HepG2 (cell line): Measurements from ENCODE around the gene RAB30. TPM values are rescaled to one million over a fixed set of nuclear protein-coding genes. Genes with fewer than 3 reads are reported as not detected.

Experiments used
- BCLAF1 ChIP-seq: fragments of 450-650 bp; IDR thresholded peaks from 2 replicates; pipeline ENCODE4 v1.6.1; 2017; ENCODE audit warnings: mild to moderate bottlenecking
- CC2D1A ChIP-seq: sonication (generic); formaldehyde crosslinking; IDR thresholded peaks from 2 replicates; pipeline ENCODE4 v1.8.1; 2023; ENCODE audit warnings: mild to moderate bottlenecking, missing genetic modification reagents
- GMEB1 ChIP-seq: sonication (generic); formaldehyde crosslinking; IDR thresholded peaks from 2 replicates; pipeline ENCODE4 v1.5.1; 2020; ENCODE audit warnings: missing genetic modification reagents, mild to moderate bottlenecking, borderline replicate concordance
- GZF1 ChIP-seq: sonication (generic); formaldehyde crosslinking; IDR thresholded peaks from 2 replicates; pipeline ENCODE4 v1.5.1; 2020; ENCODE audit warnings: mild to moderate bottlenecking, missing genetic modification reagents
- JUND ChIP-seq: sonication (generic); formaldehyde crosslinking; IDR thresholded peaks from 2 replicates; pipeline ENCODE4 v1.8.0; 2022; ENCODE audit warnings: mild to moderate bottlenecking, missing genetic modification reagents
- MNT ChIP-seq: fragments of 450-650 bp; IDR thresholded peaks from 2 replicates; pipeline ENCODE4 v1.6.1; 2016
- SYNCRIP ChIP-seq: fragments of 200-400 bp; formaldehyde crosslinking; IDR thresholded peaks from 2 replicates; pipeline ENCODE4 v1.6.1; 2018; ENCODE audit warnings: mild to moderate bottlenecking, low read depth, low read length; ENCODE audit not compliant: insufficient read depth
- THAP7 ChIP-seq: sonication (generic); formaldehyde crosslinking; IDR thresholded peaks from 2 replicates; pipeline ENCODE4 v1.8.1; 2023; ENCODE audit warnings: mild to moderate bottlenecking, missing genetic modification reagents
- ZBTB3 ChIP-seq: sonication (generic); formaldehyde crosslinking; IDR thresholded peaks from 2 replicates; pipeline ENCODE4 v1.4.0; 2020; ENCODE audit warnings: low read depth, mild to moderate bottlenecking, moderate library complexity, missing genetic modification reagents, borderline replicate concordance
- ZBTB4 ChIP-seq: sonication (generic); formaldehyde crosslinking; IDR thresholded peaks from 2 replicates; pipeline ENCODE4 v1.4.0; 2020; ENCODE audit warnings: missing genetic modification reagents, mild to moderate bottlenecking, borderline replicate concordance
- ZNF124 ChIP-seq: sonication (generic); formaldehyde crosslinking; IDR thresholded peaks from 2 replicates; pipeline ENCODE4 v1.4.0; 2020; ENCODE audit warnings: missing genetic modification reagents
- ZNF225 ChIP-seq: sonication (generic); formaldehyde crosslinking; IDR thresholded peaks from 2 replicates; pipeline ENCODE4 v1.4.0; 2020; ENCODE audit warnings: mild to moderate bottlenecking, missing genetic modification reagents
- ZNF556 ChIP-seq: sonication (generic); formaldehyde crosslinking; IDR thresholded peaks from 2 replicates; pipeline ENCODE4 v1.4.0; 2020; ENCODE audit warnings: mild to moderate bottlenecking, missing genetic modification reagents, borderline replicate concordance
- ZNF564 ChIP-seq: sonication (generic); formaldehyde crosslinking; IDR thresholded peaks from 2 replicates; pipeline ENCODE4 v1.8.1; 2023; ENCODE audit warnings: mild to moderate bottlenecking, missing genetic modification reagents
- ZNF704 ChIP-seq: sonication (generic); formaldehyde crosslinking; IDR thresholded peaks from 2 replicates; pipeline ENCODE4 v1.8.1; 2023; ENCODE audit warnings: mild to moderate bottlenecking, inconsistent platforms, moderate library complexity, missing genetic modification reagents, borderline replicate concordance
- ZNF839 ChIP-seq: sonication (generic); formaldehyde crosslinking; IDR thresholded peaks from 2 replicates; pipeline ENCODE4 v1.4.0; 2020; ENCODE audit warnings: missing genetic modification reagents, mild to moderate bottlenecking, borderline replicate concordance
- polyA plus RNA-seq, 8 experiments: library from polyadenylated mRNA; depleted of rRNA in 3 of 8; stranded (reverse) in 7 of 8; unstranded in 1 of 8; fragments of >200 nt; fragmentation: Illumina TruSeq in 4 of 8; extraction: Trizol in 4 of 8; gene quantifications; 2 replicates each; pipeline versions ENCODE4 v1.2.1 to v1.2.3, GENCODE V29; 2011 to 2016; ENCODE audit warnings: low read depth in 4 of 8, missing spikeins in 1 of 8, mixed read lengths in 1 of 8; ENCODE audit not compliant: insufficient read depth in 1 of 8
- total RNA-seq, 5 experiments: library from RNA; depleted of rRNA; stranded (reverse); fragments of >200 nt; fragmentation: Illumina TruSeq; extraction: Trizol; gene quantifications; 2 replicates each; pipeline ENCODE4 v1.2.3, GENCODE V29; 2016; ENCODE audit warnings: low read depth in 1 of 5

Gene RAB30
- total and polyA plus RNA-seq, 2 of the 13 experiments (the other 11 are each of a cell fraction or from before 2014, with no cell fraction given) = 3.7 to 5.0 TPM

- TF ChIP-seq ZNF124 (CRISPR knock-in tag) = peak; percentile 44; the same call in 1 of the 2 replicates
- TF ChIP-seq ZNF704 (CRISPR knock-in tag) = no peak; the same call in 1 of the 2 replicates
- no peak for TF ChIP-seq CC2D1A
- no peak for TF ChIP-seq ZNF556 (CRISPR knock-in tag)
- TF ChIP-seq GZF1 (CRISPR knock-in tag) = no peak
- no peak for TF ChIP-seq BCLAF1
- TF ChIP-seq MNT = peak; percentile 37; the same call in 1 of the 2 replicates
- TF ChIP-seq GMEB1 = peak; percentile 86
- 0 out of 2 replicates have a peak, but pooled peaks have one; percentile 36 for TF ChIP-seq ZBTB3 (CRISPR knock-in tag)
- TF ChIP-seq THAP7 (CRISPR knock-in tag) = peak; percentile 92
- TF ChIP-seq ZBTB4 = no peak
- TF ChIP-seq JUND = peak; percentile 85
- peak; percentile 51; the same call in 1 of the 2 replicates for TF ChIP-seq ZNF564 (CRISPR knock-in tag)
- peak; percentile 92; the same call in 1 of the 2 replicates for TF ChIP-seq ZNF225 (CRISPR knock-in tag)
- no peak for TF ChIP-seq SYNCRIP
- peak; percentile 79; the same call in 1 of the 2 replicates for TF ChIP-seq ZNF839
Measured at GRCh38 chr11:83071567-83072349, at the start of gene RAB30 (continued).
